ENCODE measurements around the gene LRP4. TPM values are rescaled to one million over a fixed set of nuclear protein-coding genes. Genes with fewer than 3 reads are reported as not detected.
"Not testable (repeated sequence)": the region's sequence is repeated elsewhere in the genome, so short reads cannot be mapped to it uniquely, and the experiment has no call there.

The LRP4 gene
- polyA plus RNA-seq, 3 donors, result 1.2 to 2.6 (median 2.0) TPM

- 63 to 78% (median 75%) methylated on average over 1 of the region's 1 CpG for WGBS, 3 donors
- not testable (repeated sequence) for H3K27ac ChIP-seq (ENCODE audit: low read depth, low read length)
Measured at GRCh38 chr11:46928701-46929100, 10.4 kb upstream of the LRP4 start.

- H3K27ac ChIP-seq (ENCODE audit: low read depth, low read length), result not testable (repeated sequence)
- 80 to 87% (median 84%) methylated on average over 4 of the region's 4 CpGs for WGBS, 3 donors
Measured at GRCh38 chr11:46927928-46928327, 9.6 kb upstream of the LRP4 start.

DNA sequence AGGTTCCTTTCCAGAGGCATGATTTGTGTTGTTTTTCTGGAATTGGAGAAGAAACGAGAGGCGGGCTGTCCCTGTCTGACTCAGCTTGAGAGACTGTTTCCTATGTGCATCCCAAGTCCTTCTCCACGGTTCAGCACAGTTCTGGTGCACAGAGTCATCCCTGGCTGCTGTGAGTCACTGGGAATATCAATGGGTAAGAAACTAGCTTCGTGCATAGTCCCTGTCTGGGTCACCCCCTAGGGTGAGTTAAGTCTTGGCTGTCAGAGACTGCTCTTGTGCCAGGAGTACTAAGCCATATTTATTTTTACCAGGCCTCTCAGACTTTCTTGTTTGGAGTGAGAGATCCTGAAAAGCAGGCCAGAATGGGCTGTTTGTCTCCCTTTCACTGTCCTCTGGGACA is 2.4 kb upstream of the LRP4 start:
- WGBS, 3 donors, result 51 to 76% (median 54%) methylated on average over 4 of the region's 4 CpGs
- H3K27ac ChIP-seq (ENCODE audit: low read depth, low read length), result no peak overlapping the region

DNA sequence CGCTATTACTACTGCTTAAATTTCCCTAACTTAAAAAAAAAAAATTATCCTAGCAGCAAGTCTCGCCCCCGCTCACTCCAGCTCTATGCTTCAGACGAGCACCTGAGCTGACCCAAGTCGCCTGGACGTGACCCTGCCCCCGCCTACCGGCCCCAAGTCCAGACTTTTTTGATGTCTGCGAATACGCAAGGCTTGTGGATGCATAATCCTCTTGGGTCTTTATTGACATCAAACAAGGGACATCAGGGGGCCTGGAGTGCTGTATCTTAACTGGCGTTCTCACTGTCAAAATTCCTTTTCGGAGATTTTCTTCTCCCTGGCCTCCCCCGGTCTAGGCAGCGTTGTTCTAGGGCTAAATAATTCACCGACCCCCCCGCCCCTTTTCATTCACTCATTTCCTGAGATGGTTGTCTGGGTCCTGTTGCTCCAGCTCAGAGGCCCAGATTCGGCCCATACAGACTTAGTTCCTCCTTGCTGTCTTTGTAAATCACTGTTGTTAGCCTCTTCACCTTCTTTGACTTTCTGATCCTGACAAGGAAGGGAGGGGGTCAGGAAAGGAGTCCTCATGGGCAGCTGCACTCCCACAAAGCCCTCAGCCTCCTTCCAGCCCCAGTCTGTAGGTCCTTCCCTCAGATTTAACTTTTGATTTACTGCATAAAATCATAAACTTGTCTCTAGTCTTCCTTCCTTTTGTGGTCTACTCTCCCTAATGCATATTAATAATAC is 601 bp upstream of the LRP4 start:
- WGBS, 3 donors, result 20 to 28% (median 24%) methylated on average over 17 of the region's 17 CpGs
- no peak overlapping the region for H3K27ac ChIP-seq (ENCODE audit: low read depth, low read length)

- 1 to 2% (median 1%) methylated on average over 21 to 22 of the region's 22 CpGs for WGBS, 3 donors
- H3K27ac ChIP-seq (ENCODE audit: low read depth, low read length), result no peak overlapping the region
Measured at GRCh38 chr11:46917762-46918082, 628 bp downstream of the LRP4 start.

- 1 to 2% (median 1%) methylated on average over 31 of the region's 31 CpGs for WGBS, 3 donors
- no peak overlapping the region for H3K27ac ChIP-seq (ENCODE audit: low read depth, low read length)
Measured at GRCh38 chr11:46917109-46917761, 1.1 kb downstream of the LRP4 start.

- H3K27ac ChIP-seq (ENCODE audit: low read depth, low read length), result no peak overlapping the region
- WGBS, 3 donors, result 6 to 14% (median 7%) methylated on average over 24 of the region's 24 CpGs
Measured at GRCh38 chr11:46916286-46917108, 1.9 kb downstream of the LRP4 start.

GRCh38 chr11:46914910-46915309 is 3.4 kb downstream of the LRP4 start:
- H3K27ac ChIP-seq (ENCODE audit: low read depth, low read length), result no peak overlapping the region
- 55 to 68% (median 65%) methylated on average over 7 of the region's 7 CpGs for WGBS, 3 donors

DNA sequence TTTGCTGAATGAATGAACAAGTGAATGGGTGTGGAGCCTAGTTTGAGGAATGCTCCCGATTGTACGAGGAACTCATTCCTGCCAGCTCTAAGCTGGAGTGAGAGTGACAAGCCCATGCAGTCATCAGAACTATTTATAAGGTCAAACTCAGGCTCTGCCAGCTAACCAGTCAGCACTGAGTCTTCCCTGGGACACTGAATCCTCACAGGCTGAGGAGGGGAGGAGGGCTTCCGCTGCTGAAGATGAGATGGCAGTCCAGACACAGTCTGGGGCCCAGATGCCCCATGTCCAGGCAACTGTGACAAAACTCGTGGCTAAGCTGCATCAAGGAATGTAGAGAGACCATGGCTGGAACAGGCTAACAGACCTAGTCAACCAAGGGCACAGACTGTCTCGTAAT is 4.0 kb downstream of the LRP4 start:
- H3K27ac ChIP-seq (ENCODE audit: low read depth, low read length), result no peak overlapping the region
- 46 to 68% (median 56%) methylated on average over 5 of the region's 5 CpGs for WGBS, 3 donors

DNA sequence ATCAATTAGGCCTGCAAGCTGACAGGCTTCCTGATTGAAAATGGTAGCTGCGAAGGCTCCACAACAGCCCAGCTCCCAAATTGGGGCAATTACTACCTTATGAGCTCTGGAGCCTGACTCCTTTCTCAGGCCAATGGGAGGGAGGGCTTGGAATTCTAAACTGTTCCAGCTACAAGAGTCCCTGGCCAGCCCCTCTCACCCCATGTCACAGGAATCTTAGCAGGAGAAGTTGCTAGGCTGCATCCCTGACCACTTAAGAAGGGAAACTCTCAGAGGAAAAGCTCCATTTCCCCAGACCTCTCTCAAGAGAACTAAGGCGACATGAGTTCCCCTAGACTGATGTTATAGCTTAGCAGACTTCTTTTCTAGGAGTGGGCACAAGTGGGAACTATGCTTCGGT is 4.9 kb downstream of the LRP4 start:
- WGBS, 3 donors, result 78 to 92% (median 78%) methylated on average over 3 of the region's 3 CpGs
- no peak overlapping the region for H3K27ac ChIP-seq (ENCODE audit: low read depth, low read length)

GRCh38 chr11:46912526-46913150 is 5.7 kb downstream of the LRP4 start:
- H3K27ac ChIP-seq (ENCODE audit: low read depth, low read length), result no peak overlapping the region
- WGBS, 3 donors, result 40 to 44% (median 42%) methylated on average over 13 of the region's 13 CpGs

DNA sequence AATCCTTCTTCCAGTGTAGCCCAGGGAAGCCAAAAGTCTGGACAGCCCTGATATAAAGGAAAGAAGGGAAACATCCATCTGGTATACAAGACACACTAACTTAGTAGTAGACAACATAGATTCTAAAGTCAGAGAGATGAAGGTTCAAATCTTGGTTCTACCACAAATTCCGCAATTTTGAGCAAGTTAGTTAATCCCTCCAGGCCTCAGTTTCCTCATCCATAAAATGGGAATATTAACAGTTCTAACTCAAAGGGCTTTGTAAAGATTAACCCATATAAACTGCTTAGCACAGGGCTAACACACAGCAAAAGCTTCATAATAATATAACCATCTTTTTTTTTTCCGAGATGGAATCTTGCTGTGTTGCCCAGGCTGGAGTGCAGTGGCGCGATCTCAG is 10.7 kb downstream of the LRP4 start:
- no peak overlapping the region for H3K27ac ChIP-seq (ENCODE audit: low read depth, low read length)
- 97 to 99% (median 98%) methylated on average over 4 of the region's 4 CpGs for WGBS, 3 donors

DNA sequence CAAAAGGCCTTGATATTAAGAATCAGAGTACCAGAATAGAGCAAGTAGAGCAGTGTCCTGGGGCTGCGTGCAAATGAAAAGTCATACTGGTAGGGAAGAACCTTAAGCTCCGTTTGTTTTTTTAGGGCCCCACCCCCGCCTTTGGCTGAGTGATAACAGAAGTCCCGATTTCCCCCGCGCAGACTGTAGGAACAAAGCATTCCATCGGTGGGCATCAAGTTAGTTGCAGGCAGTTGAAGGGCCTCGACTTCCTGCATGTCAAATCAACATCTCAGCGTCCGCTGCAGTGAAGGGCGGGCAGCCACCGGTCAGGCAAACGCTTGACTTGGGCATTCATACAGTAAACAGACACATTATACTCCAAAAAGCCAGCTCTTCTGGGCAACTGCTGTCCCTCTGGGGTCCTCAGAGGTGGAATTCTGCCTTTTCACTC is 11.7 kb downstream of the LRP4 start:
- WGBS, 3 donors, result 31 to 41% (median 33%) methylated on average over 13 of the region's 13 CpGs
- no peak overlapping the region for H3K27ac ChIP-seq (ENCODE audit: low read depth, low read length)

GRCh38 chr11:46905806-46906205 is 12.5 kb downstream of the LRP4 start:
- no peak overlapping the region for H3K27ac ChIP-seq (ENCODE audit: low read depth, low read length)
- 69 to 76% (median 75%) methylated on average over 5 of the region's 5 CpGs for WGBS, 3 donors

- WGBS, 3 donors, result 82 to 90% (median 89%) methylated on average over 9 to 10 of the region's 10 CpGs
- no peak overlapping the region for H3K27ac ChIP-seq (ENCODE audit: low read depth, low read length)
Measured at GRCh38 chr11:46903846-46904245, 14.5 kb downstream of the LRP4 start.

DNA sequence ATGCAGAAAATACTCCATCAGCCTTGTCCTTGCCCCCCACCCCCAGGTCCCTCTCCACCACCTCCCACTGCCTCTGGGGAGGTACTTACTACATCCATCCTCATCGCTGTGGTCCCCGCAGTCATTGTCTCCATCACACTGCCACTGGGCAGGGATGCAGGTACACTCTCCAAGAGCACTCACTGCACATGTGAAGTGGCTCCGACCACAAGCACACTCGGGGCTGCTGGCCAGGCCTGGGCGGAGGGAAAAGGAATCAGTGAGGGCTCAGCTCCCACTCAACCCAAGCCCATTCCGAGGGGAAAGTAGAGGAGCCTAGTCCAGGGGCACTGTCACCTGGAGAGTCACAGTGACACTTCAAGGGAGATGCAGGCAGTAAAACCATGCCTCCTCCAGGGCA is 15.7 kb downstream of the LRP4 start:
- 89 to 93% (median 92%) methylated on average over 6 of the region's 6 CpGs for WGBS, 3 donors
- no peak overlapping the region for H3K27ac ChIP-seq (ENCODE audit: low read depth, low read length)

DNA sequence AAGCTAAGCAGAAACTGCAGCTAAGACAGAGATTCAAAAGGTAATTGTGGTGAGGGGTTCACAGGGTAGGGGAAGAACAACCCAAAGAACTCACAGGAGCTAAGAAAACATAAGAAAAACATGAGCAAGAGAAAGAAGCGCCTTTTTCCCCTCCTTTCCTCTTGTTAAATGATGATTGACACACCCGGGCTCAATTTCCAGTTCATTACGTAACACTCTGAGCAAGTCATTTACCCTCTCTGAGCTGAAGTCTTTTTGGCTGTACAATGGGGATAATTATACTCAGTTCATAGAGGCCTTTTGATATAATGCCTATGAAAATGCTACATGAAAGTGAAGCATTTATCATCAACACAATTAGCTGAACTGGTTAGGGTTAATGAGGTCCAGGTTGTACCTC is 17.2 kb downstream of the LRP4 start:
- H3K27ac ChIP-seq (ENCODE audit: low read depth, low read length), result no peak overlapping the region
- 69 to 81% (median 79%) methylated on average over 3 of the region's 3 CpGs for WGBS, 3 donors

- H3K27ac ChIP-seq (ENCODE audit: low read depth, low read length), result no peak overlapping the region
- WGBS, 3 donors, result 92 to 94% (median 92%) methylated on average over 13 of the region's 13 CpGs
Measured at GRCh38 chr11:46900091-46900746, 18.1 kb downstream of the LRP4 start.
